HepG2 (cell line): ENCODE results near the gene DIP2C. TPM values are rescaled to one million over a fixed set of nuclear protein-coding genes. Genes with fewer than 3 reads are reported as not detected.

ENCODE experiments used
- ATAC-seq: fragments of 200-7000 bp; cut with Tn5 transposase; 3 replicates; pipeline ENCODE4 v1.9.1; 2020; ENCODE audit warnings: mild to moderate bottlenecking, moderate library complexity
- BruUV-seq: library from RNA; stranded (reverse); fragments of 400-500 nt; replicated peaks from 2 replicates; lab custom pipeline; 2021; lab: Mats Ljungman, UMichigan
- CTCF ChIA-PET: fragments of 300-600 bp; formaldehyde crosslinking; extraction: SDS; loops from one replicate; lab custom pipeline; 2021; ENCODE audit warnings: low total read pairs, inconsistent platforms, low intra/inter-chr PET ratio; lab: Yijun Ruan, JAX
- POLR2A ChIA-PET: fragments of 350-600 bp; sonication (Branson Sonifier 250); formaldehyde crosslinking; loops from one replicate; lab custom pipeline; 2020; ENCODE audit warnings: antibody characterized with exemption, inconsistent platforms; lab: Yijun Ruan, JAX
- DNase-seq: peaks from one replicate; pipeline ENCODE4 v3.0.0-alpha.2; 2015; ENCODE audit warnings: low spot score
- FAIRE-seq: peaks from 3 replicates; lab custom pipeline; 2011; peaks lifted over from hg19 to GRCh38; lab: Jason Lieb, UNC
- H2AFZ ChIP-seq: one replicate; pipeline ENCODE4 v1.6.1; 2011; ENCODE audit warnings: low read length, inconsistent platforms
- H3K27ac ChIP-seq: fragments of 300-600 bp; 3 replicates; pipeline ENCODE4 v1.8.0; 2011; ENCODE audit warnings: mixed run types, mild to moderate bottlenecking, mixed read lengths, low read length, inconsistent platforms; ENCODE audit not compliant: insufficient read depth; ENCODE audit errors: extremely low read length
- H3K27me3 ChIP-seq, 2 experiments: fragments of 200-600 bp in 1 of 2; 2 replicates in 1 of 2; 3 replicates in 1 of 2; pipeline versions ENCODE4 v1.6.0 to v1.8.0; 2011; ENCODE audit warnings: low read length in 2 of 2, mild to moderate bottlenecking in 2 of 2, moderate library complexity in 2 of 2, inconsistent platforms in 1 of 2; ENCODE audit not compliant: insufficient read depth in 2 of 2, control insufficient read depth in 1 of 2
- H3K36me3 ChIP-seq, 2 experiments: fragments of 200-600 bp in 1 of 2; replicated peaks in 1 of 2; 2 replicates in 1 of 2; 3 replicates in 1 of 2; pipeline versions ENCODE4 v1.5.1 to v1.8.0; 2011; ENCODE audit warnings: low read length in 2 of 2, inconsistent platforms in 1 of 2; ENCODE audit not compliant: insufficient read depth in 2 of 2, control insufficient read depth in 1 of 2
- H3K4me1 ChIP-seq: 2 replicates; pipeline ENCODE4 v1.5.1; 2012; ENCODE audit warnings: low read length, inconsistent platforms; ENCODE audit not compliant: insufficient read depth
- H3K4me2 ChIP-seq: 2 replicates; pipeline ENCODE4 v1.6.0; 2011; ENCODE audit warnings: low read depth, low read length, inconsistent platforms
- H3K4me3 ChIP-seq, 3 experiments: fragments of 200-600 bp in 1 of 3; sonication (generic), shearing (Covaris generic) in 1 of 3; replicated peaks in 1 of 3; 2 replicates each; pipeline ENCODE4 v1.5.1; 2011 to 2016; ENCODE audit warnings: low read length in 3 of 3, inconsistent platforms in 2 of 3, low read depth in 2 of 3, mild to moderate bottlenecking in 2 of 3, control low read depth in 1 of 3, mixed read lengths in 1 of 3; ENCODE audit not compliant: insufficient read depth in 1 of 3
- H3K79me2 ChIP-seq: one replicate; pipeline ENCODE4 v1.6.1; 2011; ENCODE audit warnings: low read length, inconsistent platforms; ENCODE audit not compliant: insufficient read depth
- H3K9ac ChIP-seq: 2 replicates; pipeline ENCODE4 v1.6.0; 2011; ENCODE audit warnings: mild to moderate bottlenecking, low read depth, low read length, inconsistent platforms; ENCODE audit not compliant: insufficient read depth
- H3K9me3 ChIP-seq: 2 replicates; pipeline ENCODE4 v1.5.1; 2012; ENCODE audit warnings: mild to moderate bottlenecking, low read length
- H4K20me1 ChIP-seq: 2 replicates; pipeline ENCODE4 v1.6.0; 2011; ENCODE audit warnings: inconsistent platforms, mild to moderate bottlenecking, low read length, moderate library complexity; ENCODE audit not compliant: insufficient read depth
- KLF6 ChIP-seq: IDR thresholded peaks from 2 replicates; pipeline ENCODE4 v1.8.0; 2016; ENCODE audit warnings: missing biosample characterization, missing genetic modification reagents
- KMT2B ChIP-seq: IDR thresholded peaks from 2 replicates; pipeline ENCODE4 v1.6.1; 2016; ENCODE audit warnings: missing genetic modification reagents, missing compliant biosample characterization
- SP4 ChIP-seq: sonication (generic); formaldehyde crosslinking; IDR thresholded peaks from 2 replicates; pipeline ENCODE4 v1.8.1; 2023; ENCODE audit warnings: mild to moderate bottlenecking, missing genetic modification reagents
- ZNF124 ChIP-seq: sonication (generic); formaldehyde crosslinking; IDR thresholded peaks from 2 replicates; pipeline ENCODE4 v1.4.0; 2020; ENCODE audit warnings: missing genetic modification reagents
- ZNF558 ChIP-seq: sonication (generic); formaldehyde crosslinking; IDR thresholded peaks from 2 replicates; pipeline ENCODE4 v1.9.0; 2022; ENCODE audit warnings: mild to moderate bottlenecking, missing genetic modification reagents, borderline replicate concordance
- WGBS: methylation state at CpG from one replicate; pipeline ENCODE4 v1.1.6; 2017; ENCODE audit warnings: low lambda C conversion rate; 5-methylcytosine and 5-hydroxymethylcytosine counted together
- in situ Hi-C: cut with HindIII; loops from 2 replicates; pipeline ENCODE4 v1.10.0; 2017; ENCODE audit warnings: low pct_unique_long_range_greater_than_20kb; ENCODE audit not compliant: extremely low pct_ligation_motif_present
- intact Hi-C: fragments of 100-400 bp; cut with micrococcal nuclease; formaldehyde crosslinking; loops from one replicate; pipeline ENCODE4 v1.10.0; 2022; ENCODE audit not compliant: unreplicated experiment
- polyA plus RNA-seq, 8 experiments: library from polyadenylated mRNA; depleted of rRNA in 3 of 8; stranded (reverse) in 7 of 8; unstranded in 1 of 8; fragments of >200 nt; fragmentation: Illumina TruSeq in 4 of 8; extraction: Trizol in 4 of 8; gene quantifications; 2 replicates each; pipeline versions ENCODE4 v1.2.1 to v1.2.3, GENCODE V29; 2011 to 2016; ENCODE audit warnings: low read depth in 4 of 8, missing spikeins in 1 of 8, mixed read lengths in 1 of 8; ENCODE audit not compliant: insufficient read depth in 1 of 8
- total RNA-seq, 5 experiments: library from RNA; depleted of rRNA; stranded (reverse); fragments of >200 nt; fragmentation: Illumina TruSeq; extraction: Trizol; gene quantifications; 2 replicates each; pipeline ENCODE4 v1.2.3, GENCODE V29; 2016; ENCODE audit warnings: low read depth in 1 of 5
- TF ChIP-seq, protein P1 (sequence below): sonication (generic); formaldehyde crosslinking; IDR thresholded peaks from 2 replicates; pipeline ENCODE4 v1.8.0; 2022; ENCODE audit warnings: missing genetic modification reagents, mild to moderate bottlenecking, inconsistent platforms, borderline replicate concordance

DIP2C gene
- total and polyA plus RNA-seq, 2 of the 13 experiments (the other 11 are each of a cell fraction or from before 2014, with no cell fraction given), result 2.2 to 2.7 TPM

DNA sequence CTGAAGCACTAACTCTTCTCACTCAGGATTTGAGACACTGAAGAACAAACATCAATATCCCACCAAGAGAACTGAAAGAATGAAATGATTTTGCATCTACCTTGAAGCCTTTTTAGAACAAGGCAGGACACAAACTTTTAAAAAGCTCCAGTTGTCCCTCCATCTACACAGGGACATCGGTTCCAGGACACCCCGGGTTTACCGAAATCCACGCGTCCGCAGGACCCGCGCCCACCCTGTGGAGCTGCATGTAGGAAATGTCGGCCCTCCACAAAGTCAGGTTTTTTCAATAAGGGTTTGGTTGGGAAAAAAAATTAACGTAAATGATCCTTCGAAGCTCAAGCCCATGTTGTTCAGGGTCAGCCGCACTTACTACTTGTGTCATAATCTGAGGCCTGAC is 94.0 kb downstream of the DIP2C start:
- POLR2A ChIA-PET, result no interaction called here
- CTCF ChIA-PET, result no interaction called here
- FAIRE-seq, result no peak
- Histone ChIP-seq H3K4me2 (no peak overlapping the region), H4K20me1 (no peaks in the 10 kb centered on the region), H3K4me3 (no peak overlapping the region), H3K9ac (no peak overlapping the region), H3K36me3 (no peaks in the 10 kb centered on the region), H3K27ac (no peak overlapping the region), H2AFZ (no peak overlapping the region), H3K4me1 (no peaks in the 10 kb centered on the region), H3K79me2 (no peaks in the 10 kb centered on the region), H3K27me3 (no peaks in the 10 kb centered on the region), H3K9me3 (no peaks in the 10 kb centered on the region)
- no peak for ATAC-seq
- TF ChIP-seq KLF6 (CRISPR knock-in tag) (no peak), ZNF558 (CRISPR knock-in tag) (no peak), ZNF124 (CRISPR knock-in tag) (no peak), KMT2B (CRISPR knock-in tag) (no peak)
- TF ChIP-seq, protein P1, sequence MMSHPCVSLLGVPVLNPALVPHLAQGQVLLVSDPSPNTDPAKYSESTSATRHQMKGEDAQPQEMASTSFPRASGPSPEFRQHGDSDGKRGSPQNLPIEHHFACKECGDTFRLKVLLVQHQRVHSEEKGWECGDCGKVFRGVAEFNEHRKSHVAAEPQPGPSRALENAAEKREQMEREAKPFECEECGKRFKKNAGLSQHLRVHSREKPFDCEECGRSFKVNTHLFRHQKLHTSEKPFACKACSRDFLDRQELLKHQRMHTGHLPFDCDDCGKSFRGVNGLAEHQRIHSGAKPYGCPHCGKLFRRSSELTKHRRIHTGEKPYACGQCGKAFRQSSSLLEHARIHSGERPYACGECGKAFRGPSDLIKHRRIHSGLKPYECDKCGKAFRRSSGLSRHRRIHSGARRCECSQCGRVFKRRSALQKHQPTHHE (CRISPR knock-in tag), result no peak
- no peak for DNase-seq
- WGBS, result 97% methylated on average over 12 of the region's 12 CpGs
- in situ Hi-C loops, result no loop called here
- BruUV-seq, result no TSS peak
- intact Hi-C loops, result no loop called here

DNA sequence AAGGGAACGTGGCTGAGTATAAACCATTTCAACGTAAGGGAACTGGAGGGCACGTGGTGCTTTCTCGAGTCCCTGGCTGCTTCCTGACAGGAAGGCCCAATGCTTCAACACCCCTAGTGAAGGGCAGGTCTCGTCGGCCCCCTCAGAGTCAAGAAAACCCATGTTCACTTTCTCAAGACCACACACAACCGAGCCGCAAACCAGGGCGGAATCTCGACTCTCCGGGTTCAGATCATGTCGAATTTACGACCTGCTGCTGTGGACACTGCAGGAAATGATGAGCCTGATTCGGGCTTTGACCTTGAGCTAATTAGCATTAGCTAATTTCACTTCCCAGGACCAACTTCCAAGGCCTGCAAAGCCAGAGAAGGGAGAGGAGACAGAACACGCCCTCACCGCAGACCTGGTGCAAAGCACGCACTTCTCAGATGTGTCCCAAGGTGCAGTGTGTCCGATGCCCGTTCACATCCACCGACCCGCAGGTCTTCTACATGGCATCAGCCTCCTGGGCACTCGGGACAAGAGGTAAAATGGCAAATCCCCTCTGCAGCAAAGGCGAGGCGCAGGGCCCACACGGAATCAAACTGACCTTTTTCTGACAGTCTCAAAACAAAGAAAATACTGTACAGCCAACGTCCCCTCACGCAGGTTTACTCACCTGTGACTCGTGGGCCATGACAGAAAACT is 94.7 kb downstream of the DIP2C start:
- H3K27me3 ChIP-seq, result no peaks in the 10 kb centered on the region
- FAIRE-seq, result no peak
- H3K4me1 ChIP-seq, result no peaks in the 10 kb centered on the region
- POLR2A ChIA-PET, result no interaction called here
- H3K27ac ChIP-seq, result no peak overlapping the region
- no TSS peak for BruUV-seq
- CTCF ChIA-PET, result no interaction called here
- no peak for TF ChIP-seq SP4 (CRISPR knock-in tag)
- 94% methylated on average over 26 of the region's 28 CpGs for WGBS
- H3K9ac ChIP-seq, result no peak overlapping the region
- no peaks in the 10 kb centered on the region for H3K79me2 ChIP-seq
- intact Hi-C loops, result no loop called here
- no peak for ATAC-seq
- H3K4me2 ChIP-seq, result no peak overlapping the region
- no peak overlapping the region for H3K4me3 ChIP-seq
- H3K36me3 ChIP-seq, result no peaks in the 10 kb centered on the region
- H4K20me1 ChIP-seq, result no peaks in the 10 kb centered on the region
- no peak for DNase-seq
- in situ Hi-C loops, result no loop called here
- no peak overlapping the region for H2AFZ ChIP-seq
- H3K9me3 ChIP-seq, result no peaks in the 10 kb centered on the region
